Measurements from ENCODE around the gene DSC2.

DNA sequence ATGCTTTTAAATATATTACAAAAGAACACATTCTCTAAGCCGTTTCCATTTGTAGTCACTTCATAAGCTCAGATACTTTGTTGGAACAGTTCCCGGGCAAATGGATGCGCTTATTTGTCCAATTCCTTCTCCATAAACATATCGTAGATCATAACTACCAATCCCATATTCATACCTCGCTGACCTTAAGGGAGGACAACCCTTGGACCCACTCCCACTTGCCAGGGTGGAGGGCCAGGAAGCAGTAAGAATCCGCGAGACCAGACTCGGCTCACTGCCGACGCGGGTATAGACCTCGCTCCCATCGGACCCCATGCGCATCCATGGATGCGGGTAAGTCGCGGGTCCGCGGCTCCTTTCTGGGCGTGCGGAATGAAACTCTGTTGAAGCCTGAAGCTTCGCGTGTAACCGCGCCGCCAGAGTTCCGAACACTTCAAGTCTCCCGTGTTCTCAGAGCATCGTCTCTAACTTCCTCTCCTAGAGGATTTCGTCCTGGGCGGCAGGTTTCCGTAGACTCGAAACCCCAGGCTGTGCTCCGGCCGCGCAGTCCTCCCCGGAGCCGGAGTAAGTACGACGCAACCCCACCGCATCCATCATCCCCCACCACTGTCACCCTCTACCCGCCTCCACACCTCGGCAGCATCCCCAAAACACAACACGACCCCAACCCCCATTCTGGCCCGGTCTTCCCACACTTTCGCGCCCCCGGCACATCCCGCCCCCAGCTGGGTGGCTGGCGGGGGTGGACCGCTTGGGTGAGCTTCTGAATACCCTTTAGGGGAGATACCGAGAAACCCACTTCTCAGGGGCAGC lies 60.7 kb downstream of the DSC2 start:
- TF ChIP-seq, protein P1, sequence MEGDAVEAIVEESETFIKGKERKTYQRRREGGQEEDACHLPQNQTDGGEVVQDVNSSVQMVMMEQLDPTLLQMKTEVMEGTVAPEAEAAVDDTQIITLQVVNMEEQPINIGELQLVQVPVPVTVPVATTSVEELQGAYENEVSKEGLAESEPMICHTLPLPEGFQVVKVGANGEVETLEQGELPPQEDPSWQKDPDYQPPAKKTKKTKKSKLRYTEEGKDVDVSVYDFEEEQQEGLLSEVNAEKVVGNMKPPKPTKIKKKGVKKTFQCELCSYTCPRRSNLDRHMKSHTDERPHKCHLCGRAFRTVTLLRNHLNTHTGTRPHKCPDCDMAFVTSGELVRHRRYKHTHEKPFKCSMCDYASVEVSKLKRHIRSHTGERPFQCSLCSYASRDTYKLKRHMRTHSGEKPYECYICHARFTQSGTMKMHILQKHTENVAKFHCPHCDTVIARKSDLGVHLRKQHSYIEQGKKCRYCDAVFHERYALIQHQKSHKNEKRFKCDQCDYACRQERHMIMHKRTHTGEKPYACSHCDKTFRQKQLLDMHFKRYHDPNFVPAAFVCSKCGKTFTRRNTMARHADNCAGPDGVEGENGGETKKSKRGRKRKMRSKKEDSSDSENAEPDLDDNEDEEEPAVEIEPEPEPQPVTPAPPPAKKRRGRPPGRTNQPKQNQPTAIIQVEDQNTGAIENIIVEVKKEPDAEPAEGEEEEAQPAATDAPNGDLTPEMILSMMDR (IDR thresholded peaks at IDR 0.05) = no peak
- no peak for TF ChIP-seq EP300 (IDR thresholded peaks at IDR 0.05)

All from gastroesophageal sphincter (tissue), 3 donors.